Prostate gland (tissue), 2 donors: ENCODE results near the gene PABPN1.

Source experiments
- CTCF ChIP-seq, 4 experiments: fragments of 200-600 bp in 2 of 4; fragments of 450-650 bp in 2 of 4; sonication (generic) in 2 of 4; IDR thresholded peaks; 1 replicate in 3 of 4; 2 replicates in 1 of 4; pipeline ENCODE4 v1.5.1; 2016 to 2019; ENCODE audit warnings: antibody characterized with exemption in 4 of 4, mild to moderate bottlenecking in 2 of 4, moderate library complexity in 2 of 4
- POLR2A ChIP-seq: fragments of 450-650 bp; IDR thresholded peaks from one replicate; pipeline ENCODE4 v1.6.1; 2016; ENCODE audit warnings: antibody characterized with exemption, mild to moderate bottlenecking

- TF ChIP-seq CTCF (IDR thresholded peaks at IDR 0.05) (no peak), POLR2A (no peak)
These were observed 44.1 kb upstream of the PABPN1 start for GRCh38 chr14:23277189-23277588.
